ENCODE measurements around the gene STX19. TPM values are rescaled to one million over a fixed set of nuclear protein-coding genes. Genes with fewer than 3 reads are reported as not detected.

The STX19 gene
- total RNA-seq, 1 experiment from 2014 or later = not detected

- peak; percentile 30 for DNase-seq (ENCODE audit: low read depth)
These were observed 8.6 kb upstream of the STX19 start for GRCh38 chr3:94036909-94037507.

GRCh38 chr3:94026623-94027022 lies 1.8 kb downstream of the STX19 start:
- no peak for DNase-seq (ENCODE audit: low read depth)

- DNase-seq (ENCODE audit: low read depth) = no peak
These were observed 4.0 kb downstream of the STX19 start for GRCh38 chr3:94024385-94024784.

GRCh38 chr3:94020293-94020692 lies 8.1 kb downstream of the STX19 start:
- DNase-seq (ENCODE audit: low read depth) = no peak

- DNase-seq (ENCODE audit: low read depth) = no peak
These were observed 8.7 kb downstream of the STX19 start for GRCh38 chr3:94019659-94020058.

GRCh38 chr3:94015025-94015424 lies 13.4 kb downstream of the STX19 start:
- no peak for DNase-seq (ENCODE audit: low read depth)

- no peak for DNase-seq (ENCODE audit: low read depth)
These were observed 16.2 kb downstream of the STX19 start for GRCh38 chr3:94012185-94012584.

GRCh38 chr3:94011233-94011711 lies 17.1 kb downstream of the STX19 start:
- no peak for DNase-seq (ENCODE audit: low read depth)

- no peak for DNase-seq (ENCODE audit: low read depth)
These were observed 18.8 kb downstream of the STX19 start for GRCh38 chr3:94009608-94010007.

- no peak for DNase-seq (ENCODE audit: low read depth)
These were observed 20.1 kb downstream of the STX19 start for GRCh38 chr3:94008253-94008652.

- peak; percentile 30 for DNase-seq (ENCODE audit: low read depth)
These were observed 24.0 kb downstream of the STX19 start for GRCh38 chr3:94004301-94004910.

GRCh38 chr3:94001827-94002495 lies 26.4 kb downstream of the STX19 start:
- DNase-seq (ENCODE audit: low read depth) = no peak

- DNase-seq (ENCODE audit: low read depth) = no peak
These were observed 27.2 kb downstream of the STX19 start for GRCh38 chr3:94001191-94001590.

GRCh38 chr3:93994056-93994455 lies 34.3 kb downstream of the STX19 start:
- DNase-seq (ENCODE audit: low read depth) = no peak

GRCh38 chr3:93992207-93992606 lies 36.2 kb downstream of the STX19 start:
- no peak for DNase-seq (ENCODE audit: low read depth)

- no peak for DNase-seq (ENCODE audit: low read depth)
These were observed 36.8 kb downstream of the STX19 start for GRCh38 chr3:93991631-93992030.

GRCh38 chr3:93989241-93989640 lies 39.2 kb downstream of the STX19 start:
- no peak for DNase-seq (ENCODE audit: low read depth)

GRCh38 chr3:93988764-93989163 lies 39.6 kb downstream of the STX19 start:
- DNase-seq (ENCODE audit: low read depth) = no peak

- peak; percentile 9 for DNase-seq (ENCODE audit: low read depth)
These were observed 40.1 kb downstream of the STX19 start for GRCh38 chr3:93988283-93988682.

- no peak for DNase-seq (ENCODE audit: low read depth)
These were observed 43.8 kb downstream of the STX19 start for GRCh38 chr3:93984618-93985017.

- DNase-seq (ENCODE audit: low read depth) = no peak
These were observed 45.0 kb downstream of the STX19 start for GRCh38 chr3:93983408-93983807.

GRCh38 chr3:93981649-93982048 lies 46.7 kb downstream of the STX19 start:
- DNase-seq (ENCODE audit: low read depth) = no peak
